Natural killer cell (primary cell): ENCODE measurements around the gene TMEM158. TPM values are rescaled to one million over a fixed set of nuclear protein-coding genes. Genes with fewer than 3 reads are reported as not detected.

Experiments used
- ATAC-seq, 3 donors: fragments of 150-1000 bp in 2 of 3; fragments of 200-7000 bp in 1 of 3; cut with Tn5 transposase; 1 replicate in 1 of 3; 2 replicates in 2 of 3; pipeline ENCODE4 v1.10.0; 2021; ENCODE audit warnings: mild to moderate bottlenecking in 2 of 3, moderate library complexity in 2 of 3
- DNase-seq, 2 donors: peaks; one replicate each; pipeline versions ENCODE4 v3.0.0 to v3.0.0-alpha.2; 2013 to 2021; ENCODE audit warnings: mixed read lengths in 1 of 2
- H3K27ac ChIP-seq: one replicate; pipeline ENCODE4 v1.5.1; 2013; ENCODE audit warnings: mild to moderate bottlenecking, low read length
- H3K27me3 ChIP-seq: one replicate; pipeline ENCODE4 v1.6.1; 2013; ENCODE audit warnings: low read length; ENCODE audit not compliant: control insufficient read depth, insufficient read depth
- H3K36me3 ChIP-seq: one replicate; pipeline ENCODE4 v1.6.1; 2013; ENCODE audit warnings: low read length; ENCODE audit not compliant: control insufficient read depth, insufficient read depth
- H3K4me1 ChIP-seq: one replicate; pipeline ENCODE4 v1.6.1; 2013; ENCODE audit warnings: low read length; ENCODE audit not compliant: control insufficient read depth, insufficient read depth
- H3K4me3 ChIP-seq: one replicate; pipeline ENCODE4 v1.5.1; 2013; ENCODE audit warnings: low read length
- H3K9me3 ChIP-seq: one replicate; pipeline ENCODE4 v1.6.1; 2013; ENCODE audit warnings: low read length; ENCODE audit not compliant: control insufficient read depth, insufficient read depth
- H3K27ac Mint-ChIP-seq, 2 donors: one replicate each; pipeline ENCODE4 v1.8.0; 2022; ENCODE audit warnings: mild to moderate bottlenecking in 2 of 2, mixed read lengths in 2 of 2, moderate library complexity in 1 of 2
- H3K27me3 Mint-ChIP-seq, 2 donors: one replicate each; pipeline ENCODE4 v1.8.0; 2022; ENCODE audit warnings: low read depth in 2 of 2, mixed read lengths in 2 of 2
- H3K36me3 Mint-ChIP-seq: one replicate; pipeline ENCODE4 v1.8.0; 2022; ENCODE audit warnings: mixed read lengths
- H3K4me1 Mint-ChIP-seq, 2 donors: one replicate each; pipeline ENCODE4 v1.8.0; 2022; ENCODE audit warnings: mixed read lengths in 2 of 2
- H3K4me3 Mint-ChIP-seq: one replicate; pipeline ENCODE4 v1.8.0; 2022; ENCODE audit warnings: mild to moderate bottlenecking, moderate library complexity, mixed read lengths
- H3K9me3 Mint-ChIP-seq, 2 donors: one replicate each; pipeline ENCODE4 v1.8.0; 2022; ENCODE audit warnings: mixed read lengths in 2 of 2
- WGBS: methylation state at CpG from one replicate; pipeline ENCODE4 v1.1.7; 2013; ENCODE audit warnings: missing lambda C conversion rate; ENCODE audit not compliant: insufficient coverage; 5-methylcytosine and 5-hydroxymethylcytosine counted together
- intact Hi-C: fragments of 100-400 bp; cut with micrococcal nuclease; formaldehyde crosslinking; loops from one replicate; pipeline ENCODE4 v1.14.2; 2022
- total RNA-seq, 4 donors: library from RNA; stranded (reverse); fragments of 120-200 nt in 1 of 4; gene quantifications; one replicate each; pipeline versions ENCODE4 v1.2.3 to v1.2.4, GENCODE V29; 2013 to 2022
- TF ChIP-seq, protein P1 (sequence below): fragments of 200-600 bp; IDR thresholded peaks from one replicate; pipeline ENCODE4 v1.8.0; 2022; ENCODE audit warnings: antibody characterized with exemption

TMEM158 gene
- total RNA-seq, 3 donors from 2014 or later (not counting 1 experiment from before 2014, with no cell fraction given), result 0.40 to 0.47 TPM; not detected in 1

DNA sequence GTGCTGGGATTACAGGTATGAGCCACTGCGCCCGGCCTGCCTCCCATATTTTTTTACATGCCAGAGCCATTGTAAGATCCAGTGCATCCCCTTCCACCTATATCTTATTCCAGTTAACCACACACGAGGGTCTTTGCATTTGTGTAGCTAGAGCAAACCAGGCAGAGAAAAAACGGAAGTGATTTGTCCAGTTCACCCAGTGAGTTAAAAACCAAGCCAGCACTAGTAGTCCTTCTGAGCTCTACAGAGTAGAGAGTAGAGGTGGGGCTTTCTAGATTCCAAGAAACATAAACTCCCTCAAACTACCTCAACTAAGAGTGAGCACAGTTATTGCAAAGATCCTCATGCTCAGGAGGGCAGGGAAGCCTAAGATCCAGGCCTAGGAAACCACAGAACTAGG is 34.7 kb downstream of the TMEM158 start:
- H3K9me3 ChIP-seq, result no peaks in the 10 kb centered on the region
- H3K27ac ChIP-seq, result no peak overlapping the region
- no peaks in the 10 kb centered on the region for H3K36me3 Mint-ChIP-seq
- no peak overlapping the region for H3K4me3 Mint-ChIP-seq
- intact Hi-C loops, result no loop called here
- DNase-seq, result no peak
- H3K27ac Mint-ChIP-seq, result no peak overlapping the region
- TF ChIP-seq, protein P1, sequence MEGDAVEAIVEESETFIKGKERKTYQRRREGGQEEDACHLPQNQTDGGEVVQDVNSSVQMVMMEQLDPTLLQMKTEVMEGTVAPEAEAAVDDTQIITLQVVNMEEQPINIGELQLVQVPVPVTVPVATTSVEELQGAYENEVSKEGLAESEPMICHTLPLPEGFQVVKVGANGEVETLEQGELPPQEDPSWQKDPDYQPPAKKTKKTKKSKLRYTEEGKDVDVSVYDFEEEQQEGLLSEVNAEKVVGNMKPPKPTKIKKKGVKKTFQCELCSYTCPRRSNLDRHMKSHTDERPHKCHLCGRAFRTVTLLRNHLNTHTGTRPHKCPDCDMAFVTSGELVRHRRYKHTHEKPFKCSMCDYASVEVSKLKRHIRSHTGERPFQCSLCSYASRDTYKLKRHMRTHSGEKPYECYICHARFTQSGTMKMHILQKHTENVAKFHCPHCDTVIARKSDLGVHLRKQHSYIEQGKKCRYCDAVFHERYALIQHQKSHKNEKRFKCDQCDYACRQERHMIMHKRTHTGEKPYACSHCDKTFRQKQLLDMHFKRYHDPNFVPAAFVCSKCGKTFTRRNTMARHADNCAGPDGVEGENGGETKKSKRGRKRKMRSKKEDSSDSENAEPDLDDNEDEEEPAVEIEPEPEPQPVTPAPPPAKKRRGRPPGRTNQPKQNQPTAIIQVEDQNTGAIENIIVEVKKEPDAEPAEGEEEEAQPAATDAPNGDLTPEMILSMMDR, result no peak
- no peak overlapping the region for H3K4me3 ChIP-seq
- H3K4me1 Mint-ChIP-seq, result peaks cover 0 to 5% of the 10 kb centered on the region in 2 donors
- peaks cover 9 to 11% of the 10 kb centered on the region in 2 donors for H3K27me3 Mint-ChIP-seq
- H3K4me1 ChIP-seq, result no peaks in the 10 kb centered on the region
- no peaks in the 10 kb centered on the region for H3K27me3 ChIP-seq
- 87% methylated on average over 4 of the region's 4 CpGs for WGBS
- H3K36me3 ChIP-seq, result no peaks in the 10 kb centered on the region
- no peaks in the 10 kb centered on the region for H3K9me3 Mint-ChIP-seq
- ATAC-seq, result no peak

DNA sequence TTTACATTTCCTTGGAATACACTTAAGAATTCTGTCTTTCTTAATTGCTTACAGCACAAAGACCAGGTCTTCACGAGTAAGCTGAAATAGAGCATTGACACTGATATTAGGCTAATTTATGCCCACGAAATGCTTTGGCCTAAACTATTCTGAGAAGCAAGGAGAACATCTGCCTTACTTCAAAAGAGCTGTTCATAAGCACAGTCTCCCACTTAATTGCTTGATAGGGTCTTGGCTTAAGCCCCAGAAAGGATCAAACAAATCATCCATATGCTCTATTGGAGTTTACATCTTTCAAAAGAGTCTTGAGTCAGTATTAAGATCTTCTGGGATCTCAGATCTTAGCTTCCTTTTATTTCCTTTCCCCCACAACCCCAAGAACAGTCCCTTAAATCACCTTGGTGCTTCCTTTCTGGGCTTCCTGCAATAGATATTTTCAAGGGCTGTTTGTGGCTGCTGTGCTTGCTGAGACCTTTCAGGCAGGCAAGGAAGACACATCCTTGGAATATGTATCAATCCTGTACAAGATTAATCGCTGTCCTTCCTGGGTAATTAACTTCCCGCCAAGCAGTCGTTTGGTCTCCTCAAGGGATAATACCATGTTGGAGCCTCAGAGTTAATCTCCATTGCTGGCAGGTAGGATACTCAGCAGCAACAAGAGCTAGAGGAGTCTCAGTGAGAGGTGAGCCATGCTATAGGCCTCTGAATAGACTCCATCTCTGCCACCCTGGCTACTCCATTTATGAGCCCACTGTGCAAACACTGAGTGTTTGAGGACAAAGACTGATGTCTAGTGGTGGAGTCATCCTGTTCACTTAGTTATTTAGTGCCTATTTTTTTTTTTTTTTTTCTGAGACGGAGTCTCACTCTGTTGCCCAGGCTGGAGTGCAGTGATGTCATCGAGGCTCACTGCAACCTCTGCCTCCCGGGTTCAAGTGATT is 37.1 kb downstream of the TMEM158 start:
- Histone ChIP-seq H3K36me3 (no peaks in the 10 kb centered on the region), H3K4me3 (no peak overlapping the region), H3K4me1 (no peaks in the 10 kb centered on the region), H3K27ac (no peak overlapping the region), H3K9me3 (no peaks in the 10 kb centered on the region), H3K27me3 (no peaks in the 10 kb centered on the region)
- no peak for ATAC-seq
- no peak for DNase-seq
- intact Hi-C loops, result no loop called here
- 86% methylated on average over 8 of the region's 8 CpGs for WGBS
- Mint-ChIP-seq H3K36me3 (no peaks in the 10 kb centered on the region), H3K4me1 (peaks cover 0 to 5% of the 10 kb centered on the region in 2 donors), H3K4me3 (no peak overlapping the region), H3K27ac (no peak overlapping the region), H3K27me3 (peaks cover 0 to 5% of the 10 kb centered on the region in 2 donors), H3K9me3 (no peaks in the 10 kb centered on the region)
- TF ChIP-seq, protein P1, result no peak

DNA sequence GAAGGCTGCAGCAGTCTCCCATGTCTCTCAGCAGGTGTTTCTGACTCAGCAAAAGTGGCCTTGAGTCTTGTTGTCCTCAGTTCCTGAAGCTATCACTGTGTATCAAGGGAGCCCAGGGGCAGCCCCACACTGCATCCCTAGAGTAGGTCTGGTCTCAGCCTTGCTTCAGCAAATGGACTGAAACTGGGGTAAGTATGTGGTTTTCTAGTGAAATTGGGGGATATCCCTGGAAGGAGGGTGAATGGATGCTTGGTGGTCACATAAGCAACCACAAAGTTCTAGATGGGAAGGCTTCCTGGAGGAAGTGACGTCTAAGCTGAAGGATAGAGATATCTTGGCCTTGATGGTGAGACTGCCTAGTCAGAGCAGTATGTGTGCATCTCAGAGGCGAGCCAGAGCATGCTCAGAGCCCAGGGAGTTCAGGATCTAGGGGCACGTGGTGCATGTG is 38.4 kb downstream of the TMEM158 start:
- 66% methylated on average over 3 of the region's 3 CpGs for WGBS
- Mint-ChIP-seq H3K4me3 (no peak overlapping the region), H3K27ac (no peak overlapping the region), H3K27me3 (peaks cover 0 to 5% of the 10 kb centered on the region in 2 donors), H3K36me3 (no peaks in the 10 kb centered on the region), H3K4me1 (peaks cover 0 to 5% of the 10 kb centered on the region in 2 donors), H3K9me3 (no peaks in the 10 kb centered on the region)
- Histone ChIP-seq H3K4me1 (no peaks in the 10 kb centered on the region), H3K36me3 (no peaks in the 10 kb centered on the region), H3K27me3 (no peaks in the 10 kb centered on the region), H3K9me3 (no peaks in the 10 kb centered on the region), H3K4me3 (no peak overlapping the region), H3K27ac (no peak overlapping the region)
- DNase-seq, result no peak
- TF ChIP-seq, protein P1, result no peak
- intact Hi-C loops, result no loop called here
- no peak for ATAC-seq
